ENCODE results near the gene COPE. TPM values are rescaled to one million over a fixed set of nuclear protein-coding genes. Genes with fewer than 3 reads are reported as not detected.

Gene COPE
- total RNA-seq, 1 donor from 2014 or later: 192 TPM

- H3K36me3 Mint-ChIP-seq (ENCODE audit: insufficient read depth): peaks cover 4% of the 10 kb centered on the region
- H3K4me1 Mint-ChIP-seq (ENCODE audit: low read depth): peaks cover 10% of the 10 kb centered on the region
- H3K4me3 Mint-ChIP-seq (ENCODE audit: low read depth): no peak overlapping the region
- H3K27ac Mint-ChIP-seq: no peak overlapping the region
- TF ChIP-seq CTCF (IDR thresholded peaks at IDR 0.05; ENCODE audit: unreplicated experiment): no peak
- no peaks in the 10 kb centered on the region for H3K9me3 Mint-ChIP-seq (ENCODE audit: low read depth)
- peaks cover 4% of the 10 kb centered on the region for H3K27me3 Mint-ChIP-seq
- no peak for DNase-seq (ENCODE audit: low spot score, unreplicated experiment)
Observed at GRCh38 chr19:18898607-18899408, 20.4 kb downstream of the COPE start.

GRCh38 chr19:18898081-18898606 is 21.0 kb downstream of the COPE start:
- H3K36me3 Mint-ChIP-seq (ENCODE audit: insufficient read depth): peaks cover 4% of the 10 kb centered on the region
- H3K9me3 Mint-ChIP-seq (ENCODE audit: low read depth): no peaks in the 10 kb centered on the region
- peaks cover 10% of the 10 kb centered on the region for H3K4me1 Mint-ChIP-seq (ENCODE audit: low read depth)
- no peak for TF ChIP-seq CTCF (IDR thresholded peaks at IDR 0.05; ENCODE audit: unreplicated experiment)
- no peak for DNase-seq (ENCODE audit: low spot score, unreplicated experiment)
- H3K27ac Mint-ChIP-seq: no peak overlapping the region
- H3K27me3 Mint-ChIP-seq: peaks cover 4% of the 10 kb centered on the region
- H3K4me3 Mint-ChIP-seq (ENCODE audit: low read depth): no peak overlapping the region

- peaks cover 10% of the 10 kb centered on the region for H3K4me1 Mint-ChIP-seq (ENCODE audit: low read depth)
- H3K36me3 Mint-ChIP-seq (ENCODE audit: insufficient read depth): peaks cover 4% of the 10 kb centered on the region
- H3K9me3 Mint-ChIP-seq (ENCODE audit: low read depth): no peaks in the 10 kb centered on the region
- TF ChIP-seq CTCF (IDR thresholded peaks at IDR 0.05; ENCODE audit: unreplicated experiment): no peak
- no peak for DNase-seq (ENCODE audit: low spot score, unreplicated experiment)
- peaks cover 4% of the 10 kb centered on the region for H3K27me3 Mint-ChIP-seq
- H3K4me3 Mint-ChIP-seq (ENCODE audit: low read depth): peak overlapping the region; percentile 85
- no peak overlapping the region for H3K27ac Mint-ChIP-seq
Observed at GRCh38 chr19:18897094-18898029, 21.8 kb downstream of the COPE start.

GRCh38 chr19:18896421-18896841 is 22.8 kb downstream of the COPE start:
- Mint-ChIP-seq H3K27ac (peak overlapping the region; percentile 49), H3K27me3 (peaks cover 4% of the 10 kb centered on the region), H3K36me3 (ENCODE audit: insufficient read depth) (peaks cover 2% of the 10 kb centered on the region)

More at GRCh38 chr19:18896421-18896841, 22.8 kb downstream of the COPE start:
- no peak for DNase-seq (ENCODE audit: low spot score, unreplicated experiment)
- Mint-ChIP-seq H3K4me3 (ENCODE audit: low read depth) (peak overlapping the region; percentile 85), H3K9me3 (ENCODE audit: low read depth) (no peaks in the 10 kb centered on the region), H3K4me1 (ENCODE audit: low read depth) (peaks cover 10% of the 10 kb centered on the region)
- no peak for TF ChIP-seq CTCF (IDR thresholded peaks at IDR 0.05; ENCODE audit: unreplicated experiment)

All from progenitor cell of endocrine pancreas (in vitro differentiated cells).